GM06990 (cell line): Measurements from ENCODE around the gene CLEC20A.

Experiments
- DNase-seq: peaks from one replicate; pipeline ENCODE4 v3.0.0-alpha.2; 2011; ENCODE audit not compliant: insufficient read length; ENCODE audit errors: extremely low read depth
- H3K27me3 ChIP-seq: replicated peaks from 2 replicates; pipeline ENCODE4 v1.6.0; 2011; ENCODE audit warnings: low read length; ENCODE audit not compliant: control insufficient read depth, insufficient read depth
- H3K36me3 ChIP-seq: 2 replicates; pipeline ENCODE4 v1.5.1; 2011; ENCODE audit warnings: low read length; ENCODE audit not compliant: control insufficient read depth, insufficient read depth
- H3K4me3 ChIP-seq: replicated peaks from 2 replicates; pipeline ENCODE4 v1.5.1; 2011; ENCODE audit warnings: low read depth, mild to moderate bottlenecking, control low read depth, low read length
- CTCF ChIP-seq: IDR thresholded peaks from 2 replicates; pipeline ENCODE4 v1.5.1; 2011; ENCODE audit warnings: low read length, control low read depth, mild to moderate bottlenecking, inconsistent platforms; ENCODE audit not compliant: insufficient read depth, poor library complexity, severe bottlenecking

Gene CLEC20A

GRCh38 chr1:178490967-178491366 is 5.8 kb downstream of the CLEC20A start:
- no peak for DNase-seq
- no peaks in the 10 kb centered on the region for H3K27me3 ChIP-seq
- no peak overlapping the region for H3K4me3 ChIP-seq
- no peak for TF ChIP-seq CTCF
- H3K36me3 ChIP-seq = no peaks in the 10 kb centered on the region

GRCh38 chr1:178490136-178490535 is 6.6 kb downstream of the CLEC20A start:
- Histone ChIP-seq H3K27me3 (no peaks in the 10 kb centered on the region), H3K36me3 (no peaks in the 10 kb centered on the region), H3K4me3 (no peak overlapping the region)
- no peak for TF ChIP-seq CTCF
- no peak for DNase-seq

DNA sequence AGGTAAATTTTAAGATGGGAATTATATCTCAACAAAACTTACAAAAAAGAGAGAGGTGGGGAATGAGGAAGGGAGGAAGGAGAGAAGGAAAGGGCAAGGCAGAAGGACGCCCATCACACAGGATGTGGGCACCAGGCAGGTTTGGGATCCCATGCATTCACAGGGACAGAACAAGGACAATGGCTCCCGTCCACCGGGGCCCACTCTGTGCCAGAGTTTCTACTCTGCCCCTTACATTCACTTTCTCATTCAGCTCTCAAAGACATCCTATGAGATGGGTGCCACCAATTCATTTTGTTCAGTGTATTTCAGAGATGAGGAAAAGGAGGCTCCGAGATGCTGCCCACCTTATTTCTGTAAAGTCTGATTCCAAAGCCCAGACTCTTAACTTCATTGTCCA is 7.4 kb downstream of the CLEC20A start:
- no peak for TF ChIP-seq CTCF
- no peak for DNase-seq
- no peak overlapping the region for H3K4me3 ChIP-seq
- H3K36me3 ChIP-seq = no peaks in the 10 kb centered on the region
- H3K27me3 ChIP-seq = no peaks in the 10 kb centered on the region

DNA sequence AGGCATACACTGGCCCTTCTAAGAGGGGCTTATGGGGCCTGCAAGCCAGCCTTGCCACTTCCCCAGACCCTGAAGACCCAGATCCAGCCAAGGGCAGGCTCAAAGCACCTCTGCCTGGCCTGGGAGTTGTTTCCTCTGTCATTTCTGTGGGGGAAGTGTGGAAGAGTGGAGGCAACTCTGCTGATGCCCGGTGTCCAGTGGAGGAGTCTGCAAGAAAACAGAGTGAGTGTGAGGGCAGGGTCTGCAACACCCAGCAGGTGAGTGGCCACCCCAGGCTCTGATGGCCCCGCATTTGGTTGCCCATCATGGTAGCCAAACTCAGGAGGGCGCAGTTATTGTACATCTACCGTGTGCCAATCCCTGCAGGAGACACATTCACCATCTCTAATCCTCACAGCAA is 8.4 kb downstream of the CLEC20A start:
- Histone ChIP-seq H3K4me3 (no peak overlapping the region), H3K36me3 (no peaks in the 10 kb centered on the region), H3K27me3 (no peaks in the 10 kb centered on the region)
- no peak for DNase-seq
- TF ChIP-seq CTCF = no peak

- no peak for DNase-seq
- TF ChIP-seq CTCF = no peak
- Histone ChIP-seq H3K4me3 (no peak overlapping the region), H3K27me3 (no peaks in the 10 kb centered on the region; the same call in 1 of the 2 replicates), H3K36me3 (no peaks in the 10 kb centered on the region)
Observed at GRCh38 chr1:178487070-178487615, 9.6 kb downstream of the CLEC20A start.
